ENCODE measurements around the gene HMGN3. TPM values are rescaled to one million over a fixed set of nuclear protein-coding genes. Genes with fewer than 3 reads are reported as not detected.

HMGN3 gene
- total and polyA plus RNA-seq, 2 of the 13 experiments (the other 11 are each of a cell fraction or from before 2014, with no cell fraction given): 67.9 to 145 TPM

DNA sequence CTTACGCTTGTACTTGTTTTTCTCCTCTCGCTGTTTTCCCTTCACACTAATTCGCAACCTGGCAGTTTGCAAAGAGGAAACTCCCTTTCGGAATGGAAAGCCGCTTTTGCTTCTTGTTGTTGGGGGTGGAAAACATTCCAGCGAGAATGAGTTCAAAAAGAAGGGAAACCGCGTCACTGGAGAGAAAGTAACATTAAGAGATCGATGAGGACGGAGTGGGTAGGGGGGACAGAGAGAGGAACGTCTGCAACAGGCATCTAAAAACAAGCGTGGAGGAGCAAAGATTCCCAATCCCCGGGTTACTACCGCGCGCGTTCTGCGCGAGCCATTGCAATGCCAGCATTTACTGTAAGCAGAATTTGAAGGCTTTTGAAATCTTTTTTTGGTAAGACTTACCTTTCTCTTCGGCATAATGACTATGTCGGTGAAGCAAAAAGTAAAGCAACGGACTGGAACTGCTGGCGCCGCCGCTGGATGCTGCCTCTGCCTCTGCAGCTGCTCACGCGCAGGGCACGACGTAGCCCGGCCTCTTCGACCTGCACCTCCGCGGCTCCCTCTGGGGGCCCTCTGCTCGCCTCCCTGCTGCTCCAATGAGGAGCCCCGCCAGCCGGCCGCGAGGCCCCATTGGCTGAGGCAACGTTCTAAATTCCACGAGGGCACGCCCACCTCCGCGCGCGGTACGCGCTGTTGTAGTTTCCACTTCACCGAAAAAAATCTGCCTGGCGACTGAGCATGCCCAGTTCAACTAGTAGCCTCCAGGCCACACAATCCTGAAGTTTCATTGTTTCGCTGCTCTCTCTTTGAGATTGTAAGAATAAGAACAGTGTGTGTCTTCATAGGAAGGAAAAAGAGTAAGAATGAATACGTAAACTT is at the start of gene HMGN3 (continued):
- TF ChIP-seq SIX1 (CRISPR knock-in tag; IDR thresholded peaks at IDR 0.05; ENCODE audit: borderline replicate concordance) (no peak), MAFG (CRISPR knock-in tag; IDR thresholded peaks at IDR 0.05) (no peak), XRCC5 (optimal IDR thresholded peaks at IDR 0.05; ENCODE audit: low read length) (peak; percentile 50), PCBP2 (optimal IDR thresholded peaks at IDR 0.05; ENCODE audit: low read depth, low read length, poor library complexity, severe bottlenecking) (no peak), NFYB (CRISPR knock-in tag; IDR thresholded peaks at IDR 0.05) (peak; percentile 93), KLF6 (CRISPR knock-in tag; IDR thresholded peaks at IDR 0.05) (peak; percentile 90), POLR2AphosphoS5 (IDR thresholded peaks at IDR 0.05; ENCODE audit: low read depth, low read length) (peak; percentile 77), KLF13 (CRISPR knock-in tag; IDR thresholded peaks at IDR 0.05) (0 out of 2 replicates have a peak, but pooled peaks have one; percentile 75), ZFYVE20 (CRISPR knock-in tag; IDR thresholded peaks at IDR 0.05; ENCODE audit: borderline replicate concordance, low read depth) (no peak), ATF1 (CRISPR knock-in tag; IDR thresholded peaks at IDR 0.05) (peak; percentile 63; the same call in 1 of the 2 replicates), ATM (IDR thresholded peaks at IDR 0.05; ENCODE audit: borderline replicate concordance) (no peak), DPF2 (CRISPR knock-in tag; IDR thresholded peaks at IDR 0.05; ENCODE audit: borderline replicate concordance, low read depth) (no peak), STAT5B (CRISPR knock-in tag; IDR thresholded peaks at IDR 0.05) (no peak), ZNF720 (CRISPR knock-in tag; IDR thresholded peaks at IDR 0.05) (no peak), ZNF256 (CRISPR knock-in tag; conservative IDR thresholded peaks at IDR 0.05) (peak; percentile 91), ZNF776 (CRISPR knock-in tag; IDR thresholded peaks at IDR 0.05) (no peak), CCAR2 (optimal IDR thresholded peaks at IDR 0.05; ENCODE audit: low read depth, low read length) (no peak), NCOR1 (IDR thresholded peaks at IDR 0.05; ENCODE audit: borderline replicate concordance, low read length) (no peak)
- TF ChIP-seq, protein P1, sequence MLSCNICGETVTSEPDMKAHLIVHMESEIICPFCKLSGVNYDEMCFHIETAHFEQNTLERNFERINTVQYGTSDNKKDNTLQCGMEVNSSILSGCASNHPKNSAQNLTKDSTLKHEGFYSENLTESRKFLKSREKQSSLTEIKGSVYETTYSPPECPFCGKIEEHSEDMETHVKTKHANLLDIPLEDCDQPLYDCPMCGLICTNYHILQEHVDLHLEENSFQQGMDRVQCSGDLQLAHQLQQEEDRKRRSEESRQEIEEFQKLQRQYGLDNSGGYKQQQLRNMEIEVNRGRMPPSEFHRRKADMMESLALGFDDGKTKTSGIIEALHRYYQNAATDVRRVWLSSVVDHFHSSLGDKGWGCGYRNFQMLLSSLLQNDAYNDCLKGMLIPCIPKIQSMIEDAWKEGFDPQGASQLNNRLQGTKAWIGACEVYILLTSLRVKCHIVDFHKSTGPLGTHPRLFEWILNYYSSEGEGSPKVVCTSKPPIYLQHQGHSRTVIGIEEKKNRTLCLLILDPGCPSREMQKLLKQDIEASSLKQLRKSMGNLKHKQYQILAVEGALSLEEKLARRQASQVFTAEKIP (CRISPR knock-in tag; IDR thresholded peaks at IDR 0.05; ENCODE audit: borderline replicate concordance): no peak
- TF ChIP-seq, protein P2, sequence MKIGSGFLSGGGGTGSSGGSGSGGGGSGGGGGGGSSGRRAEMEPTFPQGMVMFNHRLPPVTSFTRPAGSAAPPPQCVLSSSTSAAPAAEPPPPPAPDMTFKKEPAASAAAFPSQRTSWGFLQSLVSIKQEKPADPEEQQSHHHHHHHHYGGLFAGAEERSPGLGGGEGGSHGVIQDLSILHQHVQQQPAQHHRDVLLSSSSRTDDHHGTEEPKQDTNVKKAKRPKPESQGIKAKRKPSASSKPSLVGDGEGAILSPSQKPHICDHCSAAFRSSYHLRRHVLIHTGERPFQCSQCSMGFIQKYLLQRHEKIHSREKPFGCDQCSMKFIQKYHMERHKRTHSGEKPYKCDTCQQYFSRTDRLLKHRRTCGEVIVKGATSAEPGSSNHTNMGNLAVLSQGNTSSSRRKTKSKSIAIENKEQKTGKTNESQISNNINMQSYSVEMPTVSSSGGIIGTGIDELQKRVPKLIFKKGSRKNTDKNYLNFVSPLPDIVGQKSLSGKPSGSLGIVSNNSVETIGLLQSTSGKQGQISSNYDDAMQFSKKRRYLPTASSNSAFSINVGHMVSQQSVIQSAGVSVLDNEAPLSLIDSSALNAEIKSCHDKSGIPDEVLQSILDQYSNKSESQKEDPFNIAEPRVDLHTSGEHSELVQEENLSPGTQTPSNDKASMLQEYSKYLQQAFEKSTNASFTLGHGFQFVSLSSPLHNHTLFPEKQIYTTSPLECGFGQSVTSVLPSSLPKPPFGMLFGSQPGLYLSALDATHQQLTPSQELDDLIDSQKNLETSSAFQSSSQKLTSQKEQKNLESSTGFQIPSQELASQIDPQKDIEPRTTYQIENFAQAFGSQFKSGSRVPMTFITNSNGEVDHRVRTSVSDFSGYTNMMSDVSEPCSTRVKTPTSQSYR (CRISPR knock-in tag; IDR thresholded peaks at IDR 0.05; ENCODE audit: borderline replicate concordance): no peak
- TF ChIP-seq, protein P3, sequence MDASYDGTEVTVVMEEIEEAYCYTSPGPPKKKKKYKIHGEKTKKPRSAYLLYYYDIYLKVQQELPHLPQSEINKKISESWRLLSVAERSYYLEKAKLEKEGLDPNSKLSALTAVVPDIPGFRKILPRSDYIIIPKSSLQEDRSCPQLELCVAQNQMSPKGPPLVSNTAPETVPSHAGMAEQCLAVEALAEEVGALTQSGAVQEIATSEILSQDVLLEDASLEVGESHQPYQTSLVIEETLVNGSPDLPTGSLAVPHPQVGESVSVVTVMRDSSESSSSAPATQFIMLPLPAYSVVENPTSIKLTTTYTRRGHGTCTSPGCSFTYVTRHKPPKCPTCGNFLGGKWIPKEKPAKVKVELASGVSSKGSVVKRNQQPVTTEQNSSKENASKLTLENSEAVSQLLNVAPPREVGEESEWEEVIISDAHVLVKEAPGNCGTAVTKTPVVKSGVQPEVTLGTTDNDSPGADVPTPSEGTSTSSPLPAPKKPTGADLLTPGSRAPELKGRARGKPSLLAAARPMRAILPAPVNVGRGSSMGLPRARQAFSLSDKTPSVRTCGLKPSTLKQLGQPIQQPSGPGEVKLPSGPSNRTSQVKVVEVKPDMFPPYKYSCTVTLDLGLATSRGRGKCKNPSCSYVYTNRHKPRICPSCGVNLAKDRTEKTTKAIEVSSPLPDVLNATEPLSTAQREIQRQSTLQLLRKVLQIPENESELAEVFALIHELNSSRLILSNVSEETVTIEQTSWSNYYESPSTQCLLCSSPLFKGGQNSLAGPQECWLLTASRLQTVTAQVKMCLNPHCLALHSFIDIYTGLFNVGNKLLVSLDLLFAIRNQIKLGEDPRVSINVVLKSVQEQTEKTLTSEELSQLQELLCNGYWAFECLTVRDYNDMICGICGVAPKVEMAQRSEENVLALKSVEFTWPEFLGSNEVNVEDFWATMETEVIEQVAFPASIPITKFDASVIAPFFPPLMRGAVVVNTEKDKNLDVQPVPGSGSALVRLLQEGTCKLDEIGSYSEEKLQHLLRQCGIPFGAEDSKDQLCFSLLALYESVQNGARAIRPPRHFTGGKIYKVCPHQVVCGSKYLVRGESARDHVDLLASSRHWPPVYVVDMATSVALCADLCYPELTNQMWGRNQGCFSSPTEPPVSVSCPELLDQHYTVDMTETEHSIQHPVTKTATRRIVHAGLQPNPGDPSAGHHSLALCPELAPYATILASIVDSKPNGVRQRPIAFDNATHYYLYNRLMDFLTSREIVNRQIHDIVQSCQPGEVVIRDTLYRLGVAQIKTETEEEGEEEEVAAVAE (CRISPR knock-in tag; IDR thresholded peaks at IDR 0.05; ENCODE audit: borderline replicate concordance): no peak

Data from HepG2 (cell line).